ENCODE results near the gene KLF2.
A peak's percentile ranks its signal among the peaks of the same experiment; 100 is the strongest.
"Not testable (repeated sequence)": the region's sequence is repeated elsewhere in the genome, so short reads cannot be mapped to it uniquely, and the experiment has no call there.

The KLF2 gene

GRCh38 chr19:16338470-16339360 is 14.1 kb downstream of the KLF2 start:
- peak; percentile 55 to 60 for DNase-seq

GRCh38 chr19:16339361-16339725 is 14.7 kb downstream of the KLF2 start:
- DNase-seq: no peak

- no peak for DNase-seq
Measured at GRCh38 chr19:16340092-16340491, 15.5 kb downstream of the KLF2 start.

GRCh38 chr19:16340654-16341053 is 16.0 kb downstream of the KLF2 start:
- no peak for DNase-seq

GRCh38 chr19:16342002-16342715 is 17.5 kb downstream of the KLF2 start:
- peak; percentile 50 to 56 for DNase-seq

- peak in 1 of 2 donors; percentile 44 for DNase-seq
Measured at GRCh38 chr19:16343156-16343555, 18.5 kb downstream of the KLF2 start.

GRCh38 chr19:16345457-16345856 is 20.8 kb downstream of the KLF2 start:
- DNase-seq: no peak

- DNase-seq: not testable (repeated sequence)
Measured at GRCh38 chr19:16347099-16347498, 22.5 kb downstream of the KLF2 start.

GRCh38 chr19:16347706-16348105 is 23.1 kb downstream of the KLF2 start:
- DNase-seq: no peak

GRCh38 chr19:16349551-16350152 is 25.0 kb downstream of the KLF2 start:
- DNase-seq: no peak

GRCh38 chr19:16351133-16351809 is 26.6 kb downstream of the KLF2 start:
- no peak for DNase-seq

GRCh38 chr19:16355293-16356043 is 30.8 kb downstream of the KLF2 start:
- peak in 1 of 2 donors; percentile 38 for DNase-seq

- no peak for DNase-seq
Measured at GRCh38 chr19:16358456-16358855, 33.8 kb downstream of the KLF2 start.

- DNase-seq: peak in 1 of 2 donors; percentile 43
Measured at GRCh38 chr19:16359074-16359473, 34.4 kb downstream of the KLF2 start.

GRCh38 chr19:16359964-16360363 is 35.3 kb downstream of the KLF2 start:
- DNase-seq: no peak

GRCh38 chr19:16360738-16361137 is 36.1 kb downstream of the KLF2 start:
- DNase-seq: no peak

GRCh38 chr19:16361254-16361653 is 36.6 kb downstream of the KLF2 start:
- no peak for DNase-seq

- DNase-seq: no peak
Measured at GRCh38 chr19:16361926-16362325, 37.3 kb downstream of the KLF2 start.

- no peak for DNase-seq
Measured at GRCh38 chr19:16363133-16363851, 38.7 kb downstream of the KLF2 start.

- DNase-seq: no peak
Measured at GRCh38 chr19:16363852-16364230, 39.2 kb downstream of the KLF2 start.

GRCh38 chr19:16364231-16364865 is 39.7 kb downstream of the KLF2 start:
- no peak for DNase-seq
